Stimulated activated CD8-positive, alpha-beta memory T cell treated with anti-CD3 and anti-CD28 coated beads, Interleukin-12 subunit alpha, Interleukin-12 subunit beta, amount 100 ng/mL, for 4 hours (primary cell): Measurements from ENCODE around the gene CD44.

Source experiments
- DNase-seq: peaks from one replicate; pipeline ENCODE4 v3.0.0-alpha.2; 2020; ENCODE audit warnings: low read depth

Gene CD44

DNA sequence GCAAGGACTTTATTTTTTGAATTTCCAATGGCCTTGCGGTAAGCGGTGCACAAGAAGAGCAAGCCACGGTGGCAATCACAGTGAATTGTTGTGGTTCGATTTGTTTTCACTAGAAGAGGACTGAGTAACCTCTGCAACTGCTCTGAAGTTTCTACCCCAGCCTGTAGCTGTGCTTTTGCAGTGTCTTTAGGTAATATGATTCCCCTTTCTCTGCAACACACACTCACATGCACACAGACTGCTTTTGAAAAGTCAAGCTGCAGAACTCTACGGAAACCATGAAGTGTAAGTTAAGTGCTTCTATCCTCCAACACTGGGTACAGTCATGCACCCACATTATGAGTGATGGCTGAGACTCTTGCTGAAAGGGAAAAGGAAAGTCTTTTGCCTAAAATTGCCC is 38.4 kb downstream of the CD44 start:
- no peak for DNase-seq

DNA sequence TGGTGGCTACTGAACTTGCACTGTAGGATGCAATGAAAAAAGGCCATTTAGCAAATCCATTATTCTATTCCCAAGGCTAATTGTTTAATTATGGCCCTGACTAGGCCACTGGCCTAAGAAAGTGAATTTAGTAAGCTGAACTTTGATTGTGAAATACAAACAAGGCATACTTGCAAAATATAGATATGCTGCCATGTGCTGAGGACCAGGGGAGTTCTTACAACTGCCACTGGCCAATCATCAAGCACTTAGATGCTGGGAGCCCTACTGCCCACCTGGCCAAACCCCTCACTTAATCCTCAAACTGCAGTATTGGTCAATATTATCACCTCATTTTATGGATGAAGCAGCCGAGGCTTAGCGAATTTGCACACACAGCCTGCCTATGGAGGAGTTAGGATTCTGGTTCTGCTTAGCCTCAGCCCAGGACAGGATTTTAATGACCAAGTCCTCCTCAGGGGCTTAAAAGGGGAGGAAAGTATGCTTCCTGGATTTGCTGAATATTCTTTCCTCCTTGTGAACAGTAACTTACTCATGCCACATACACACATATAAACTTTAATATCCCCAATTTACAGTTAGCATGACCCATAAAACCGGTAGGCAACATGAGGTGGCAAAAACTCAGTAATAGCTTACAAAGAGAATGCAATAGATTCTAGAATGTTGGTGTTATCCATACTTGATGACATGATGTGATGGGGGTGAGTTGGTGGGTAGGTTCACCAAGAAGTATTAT is 39.3 kb downstream of the CD44 start:
- DNase-seq, result no peak

- no peak for DNase-seq
Measured at GRCh38 chr11:35178873-35179272, 39.9 kb downstream of the CD44 start.

DNA sequence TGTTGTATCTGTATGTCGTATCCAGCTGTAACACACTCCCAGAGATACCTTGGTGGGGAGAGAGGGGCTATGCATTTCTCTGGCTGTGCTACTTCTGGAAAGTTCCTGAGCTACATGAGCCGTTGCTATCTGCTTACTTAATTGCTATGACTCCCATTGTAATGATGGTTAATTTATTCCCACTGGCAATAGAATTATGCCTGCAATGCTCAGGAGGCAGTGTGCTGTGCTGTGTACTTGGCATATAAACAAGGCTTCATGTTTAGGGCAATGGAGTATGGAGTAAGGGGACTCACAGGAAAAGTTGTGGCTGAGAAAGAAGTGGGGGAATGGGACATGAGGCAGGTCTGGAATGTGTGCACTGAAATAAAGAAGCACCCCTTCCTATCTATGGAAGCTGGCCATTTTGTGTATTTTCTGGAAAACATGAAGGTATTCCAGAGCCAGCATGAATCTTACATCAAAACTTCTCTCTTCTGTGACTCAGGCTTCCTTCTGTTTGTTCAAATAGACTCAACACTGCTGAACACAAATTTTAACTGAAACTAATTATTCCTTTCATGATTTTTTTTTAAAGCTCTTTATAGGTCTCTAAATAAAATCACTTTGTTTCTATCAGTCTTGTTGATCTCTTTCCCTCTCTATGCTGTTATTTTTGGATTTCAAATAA is 40.6 kb downstream of the CD44 start:
- no peak for DNase-seq

DNA sequence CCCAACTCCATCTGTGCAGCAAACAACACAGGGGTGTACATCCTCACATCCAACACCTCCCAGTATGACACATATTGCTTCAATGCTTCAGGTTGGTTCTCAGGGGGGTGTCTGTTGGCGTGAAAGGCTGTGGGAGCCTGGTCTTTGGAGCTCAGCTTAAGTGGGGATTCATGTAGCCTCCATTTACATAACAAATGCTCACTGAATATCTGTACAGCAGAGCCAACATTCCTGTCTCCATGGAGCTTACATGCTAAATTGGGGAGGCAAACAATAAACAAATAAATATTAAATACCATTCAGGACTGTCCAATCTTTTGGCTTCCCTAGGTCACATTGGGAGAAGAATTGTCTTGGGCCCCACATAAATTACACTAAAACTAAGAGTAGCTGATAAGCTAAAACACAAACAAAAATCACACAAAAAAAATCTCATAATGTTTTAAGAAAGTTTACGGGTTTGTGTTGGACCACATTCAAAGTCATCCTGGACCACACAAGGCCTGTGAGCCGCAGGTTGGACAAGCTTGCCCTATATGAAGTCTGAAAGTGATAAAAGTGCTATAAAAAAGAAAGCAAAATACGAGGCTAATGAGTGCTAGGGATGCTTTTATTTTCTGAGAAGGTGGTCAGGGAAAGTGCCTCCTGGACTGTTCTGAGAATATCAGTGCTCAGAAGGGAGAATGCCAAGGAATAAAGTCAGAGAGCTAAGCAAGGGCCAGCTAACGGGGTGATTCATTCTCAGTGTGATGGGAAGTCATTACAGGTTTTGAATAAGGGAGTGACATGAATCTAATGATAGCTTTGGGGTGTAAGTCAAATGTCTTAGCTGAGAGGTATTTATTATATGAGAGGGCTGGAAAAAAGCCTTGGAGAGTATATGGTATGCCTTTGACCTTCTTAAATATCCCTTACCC is 41.6 kb downstream of the CD44 start:
- no peak for DNase-seq

DNA sequence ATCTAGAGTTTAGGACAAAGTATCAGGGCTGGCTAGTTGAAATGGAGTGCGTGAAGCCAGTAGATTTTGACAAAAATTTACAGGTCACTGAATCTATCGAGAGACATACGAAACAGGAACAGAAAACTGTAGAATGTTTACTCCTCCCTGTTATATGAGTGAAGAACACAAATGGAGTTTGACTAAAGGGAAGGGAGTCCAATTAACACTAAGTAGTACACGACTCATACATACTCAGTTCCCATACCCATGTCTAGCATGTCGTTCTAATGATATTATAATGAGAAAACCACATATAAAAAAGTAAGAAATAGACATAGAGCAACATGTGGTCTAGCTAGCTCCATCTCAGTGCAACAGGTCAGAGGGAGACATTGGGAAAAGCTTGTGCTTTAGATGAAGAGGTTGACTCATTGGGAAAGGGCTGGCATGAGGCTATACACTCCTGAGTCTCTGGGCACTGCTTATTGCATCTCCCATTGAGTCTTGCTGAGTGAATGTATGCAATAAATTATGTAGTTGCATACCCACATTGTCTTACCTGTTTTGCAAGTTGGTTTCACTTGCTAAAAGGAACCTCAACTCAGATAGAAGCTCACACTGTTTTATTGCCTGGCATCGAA is 43.5 kb downstream of the CD44 start:
- DNase-seq, result no peak

DNA sequence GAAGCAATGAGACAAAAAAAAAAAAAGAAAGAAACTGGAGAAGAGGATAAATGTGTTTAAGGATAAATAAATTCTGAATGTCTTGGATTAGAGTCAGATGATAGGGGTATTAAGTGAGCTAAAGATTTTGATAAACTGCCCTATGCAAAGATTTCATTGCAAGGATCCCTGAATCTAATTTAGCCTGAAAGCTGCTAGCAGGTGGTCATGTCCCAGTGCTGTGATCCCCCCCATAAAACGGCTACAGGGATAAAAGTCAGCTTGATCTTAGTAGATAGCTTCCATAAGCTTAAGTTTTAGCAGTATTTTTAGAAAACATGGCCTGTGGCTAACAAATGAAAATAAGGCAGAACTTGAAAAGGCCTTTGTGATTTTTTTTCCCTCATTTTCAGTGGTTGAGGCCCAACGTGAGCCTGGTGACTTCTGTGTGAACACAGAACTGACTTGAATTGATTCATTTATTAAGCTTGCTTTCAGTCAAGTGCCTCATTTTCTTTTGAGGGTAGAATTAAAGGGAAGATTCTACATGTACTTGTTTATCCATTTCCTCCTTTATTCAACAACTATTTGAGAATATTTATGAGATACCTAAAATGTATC is 44.5 kb downstream of the CD44 start:
- DNase-seq, result no peak

DNA sequence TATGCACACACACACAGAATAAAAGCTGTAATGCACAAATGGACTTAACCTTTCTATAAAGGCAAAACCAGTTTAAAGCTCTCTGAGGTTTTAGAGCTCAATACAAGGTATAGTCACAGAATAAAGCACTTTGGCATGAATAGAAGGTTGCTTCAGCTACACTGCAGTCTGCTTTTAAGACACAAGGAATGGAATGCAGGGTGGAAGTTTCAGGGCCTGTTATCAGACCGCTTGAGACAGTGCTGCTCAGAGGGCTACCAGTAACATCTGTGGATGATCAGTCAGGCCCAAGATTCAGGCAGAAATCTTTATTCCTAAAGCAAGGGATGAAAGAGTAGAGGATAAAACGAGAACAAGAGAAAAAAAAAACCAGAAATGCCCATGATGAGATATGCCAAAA is 46.7 kb downstream of the CD44 start:
- no peak for DNase-seq

- no peak for DNase-seq
Measured at GRCh38 chr11:35187996-35188395, 49.0 kb downstream of the CD44 start.

DNA sequence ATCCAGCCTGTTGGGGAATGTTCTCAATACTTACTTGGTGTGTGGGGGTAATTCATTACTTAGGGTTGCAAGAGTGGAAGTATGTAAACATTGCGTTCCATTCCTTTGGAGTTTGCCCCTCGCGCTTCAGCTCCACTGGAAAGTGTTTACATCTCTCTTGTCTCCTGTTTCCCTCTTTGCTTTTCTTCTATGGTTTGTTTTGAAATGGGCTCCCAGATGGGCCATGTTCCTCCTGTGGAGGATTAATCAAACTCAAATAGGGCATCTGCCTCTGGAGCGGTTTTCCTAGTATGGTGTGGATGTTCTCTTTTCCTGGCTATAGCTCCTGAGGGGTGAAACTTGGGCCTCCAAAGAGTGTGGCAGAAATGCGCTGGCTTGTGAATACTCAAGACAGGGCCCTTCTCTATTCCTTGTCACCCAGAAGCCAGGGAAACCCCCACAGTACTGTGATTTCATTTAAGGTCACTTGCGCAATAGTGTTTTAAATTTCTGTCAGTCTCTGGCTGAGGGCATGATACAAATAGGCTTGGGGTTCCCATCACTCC is 51.9 kb downstream of the CD44 start:
- no peak for DNase-seq

- no peak for DNase-seq
Measured at GRCh38 chr11:35192347-35192746, 53.4 kb downstream of the CD44 start.

GRCh38 chr11:35193767-35194166 is 54.8 kb downstream of the CD44 start:
- no peak for DNase-seq

DNA sequence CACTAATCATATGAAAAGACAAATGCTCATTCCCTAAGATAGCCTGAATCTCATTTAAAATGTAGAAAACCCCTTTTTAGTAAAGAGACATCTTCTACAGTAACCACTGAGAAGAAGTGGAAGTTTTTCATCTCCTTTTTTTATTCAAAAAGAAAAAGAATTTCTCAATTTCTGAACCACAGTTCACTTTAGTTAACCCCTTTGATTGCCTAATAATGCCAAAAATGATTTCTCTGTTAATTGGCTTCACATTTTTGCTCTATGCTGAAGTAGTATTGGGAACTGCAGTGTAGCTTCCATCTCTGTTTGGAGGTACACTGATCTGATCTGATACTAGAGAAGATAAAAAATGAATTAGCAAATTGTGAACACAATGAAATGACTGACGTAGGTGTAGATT is 58.3 kb downstream of the CD44 start:
- DNase-seq, result no peak

DNA sequence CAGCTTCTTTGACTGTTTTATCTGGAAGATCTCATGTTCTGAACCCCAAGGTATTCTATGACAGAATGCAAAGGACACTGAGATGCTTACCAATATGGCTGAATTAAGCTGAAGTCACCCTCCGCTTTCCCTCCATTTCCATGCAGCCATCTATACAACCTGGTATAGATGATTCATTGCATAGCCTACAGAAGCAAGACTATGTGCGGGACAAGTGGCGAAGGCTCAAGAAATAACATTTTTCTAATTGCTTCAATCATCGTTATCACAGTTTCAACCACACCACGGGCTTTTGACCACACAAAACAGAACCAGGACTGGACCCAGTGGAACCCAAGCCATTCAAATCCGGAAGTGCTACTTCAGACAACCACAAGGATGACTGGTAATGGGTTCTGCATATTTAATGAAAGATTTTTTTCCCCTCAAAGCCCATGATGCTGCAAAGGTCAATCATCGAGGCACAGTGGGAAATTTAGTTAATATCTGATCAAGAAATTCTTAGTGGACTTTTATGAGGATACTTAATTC is 61.9 kb downstream of the CD44 start:
- DNase-seq, result no peak

DNA sequence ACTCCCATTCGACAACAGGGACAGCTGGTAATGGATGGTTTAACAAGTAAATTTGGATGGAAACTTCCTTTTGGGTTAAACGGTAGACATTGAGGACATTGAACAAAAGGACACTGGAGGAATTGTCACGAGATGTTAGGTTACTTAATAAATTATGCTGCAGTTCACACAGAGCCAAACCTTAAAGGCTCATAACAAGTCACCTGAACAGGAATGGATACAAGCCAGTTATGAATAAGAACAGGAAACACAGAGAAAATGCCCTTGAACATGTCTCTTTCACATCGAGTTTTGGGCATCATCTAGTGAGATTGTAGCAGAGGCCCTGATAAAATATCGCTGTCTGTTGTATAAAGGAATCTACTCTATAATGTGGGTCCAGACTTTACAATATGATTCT is 65.6 kb downstream of the CD44 start:
- DNase-seq, result no peak

DNA sequence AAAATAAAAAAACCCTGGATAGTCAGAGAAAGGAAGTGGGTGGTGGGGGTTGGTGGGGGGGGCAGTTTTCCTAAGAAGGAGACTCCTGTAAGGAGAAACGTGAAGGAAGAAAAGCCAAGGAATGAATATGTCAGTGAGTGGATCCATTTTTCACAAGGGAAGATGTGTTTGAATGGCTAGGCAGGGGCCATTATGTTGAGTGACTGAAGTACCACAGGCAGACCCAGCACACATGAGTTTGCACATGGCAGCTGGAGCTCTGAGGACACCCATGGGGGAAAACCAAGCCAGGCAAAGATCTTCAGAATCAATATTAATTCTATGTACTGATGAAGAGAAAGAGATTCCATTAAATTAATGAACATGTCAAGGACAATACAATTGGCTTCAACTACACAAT is 67.6 kb downstream of the CD44 start:
- no peak for DNase-seq

DNA sequence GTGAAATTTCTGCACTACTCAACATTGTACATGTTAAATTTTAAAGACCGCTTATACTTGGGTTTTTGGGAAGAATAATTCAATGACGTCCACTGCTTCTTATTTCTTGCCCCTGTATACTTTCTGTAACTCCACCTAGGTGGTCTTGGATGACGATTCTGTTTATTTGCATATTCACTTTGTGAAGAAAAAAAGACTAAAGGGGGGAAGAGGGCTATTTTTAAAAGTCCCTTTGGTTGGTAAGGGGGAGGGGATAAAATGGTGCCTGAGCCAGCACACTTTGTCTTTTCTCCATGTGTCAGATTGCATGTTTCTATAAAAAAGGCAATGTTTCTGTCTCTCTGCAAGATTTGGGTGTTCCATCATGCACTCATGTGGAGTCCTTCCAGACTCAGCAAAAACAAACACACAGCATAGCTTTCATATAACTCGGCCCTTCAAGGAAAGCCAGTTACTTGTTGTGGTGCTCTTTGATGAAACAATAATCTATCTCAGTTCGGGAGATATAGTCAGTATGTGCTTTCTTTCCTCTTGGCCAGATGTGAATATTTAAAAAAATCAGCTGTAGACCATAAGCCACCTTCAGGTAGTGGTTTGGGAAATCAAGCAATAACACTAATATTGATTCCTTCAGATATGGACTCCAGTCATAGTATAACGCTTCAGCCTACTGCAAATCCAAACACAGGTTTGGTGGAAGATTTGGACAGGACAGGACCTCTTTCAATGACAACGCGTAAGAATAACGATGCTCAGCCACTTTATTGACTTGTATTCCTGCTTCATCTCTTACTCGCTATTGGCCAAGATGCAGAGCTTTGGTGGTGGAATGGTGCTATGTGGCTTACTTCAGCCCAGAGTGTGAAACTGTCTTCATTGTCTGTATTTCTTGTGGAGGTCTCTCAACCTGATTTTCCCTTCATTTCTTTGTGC is 68.8 kb downstream of the CD44 start:
- no peak for DNase-seq

GRCh38 chr11:35208795-35209194 is 69.8 kb downstream of the CD44 start:
- DNase-seq, result no peak

- no peak for DNase-seq
Measured at GRCh38 chr11:35210876-35211546, 72.0 kb downstream of the CD44 start.

DNA sequence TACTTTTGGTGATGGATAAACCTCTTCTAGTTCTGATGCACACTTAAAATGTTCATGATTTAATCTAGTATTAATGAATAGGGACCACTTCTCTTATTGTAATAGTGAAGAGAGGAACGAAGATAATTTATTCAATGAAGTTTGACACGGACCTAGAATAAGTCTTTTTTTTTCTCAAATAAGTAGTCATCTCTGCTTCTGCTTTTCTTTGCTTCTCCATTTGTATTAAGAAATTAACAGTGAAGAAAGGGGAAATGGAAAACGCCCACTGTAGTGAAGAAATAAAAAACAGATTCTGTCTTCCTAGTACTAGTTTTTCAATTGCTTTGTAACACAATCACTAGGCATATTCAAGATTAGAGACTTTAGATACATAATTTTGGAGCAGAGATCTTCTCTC is 73.0 kb downstream of the CD44 start:
- no peak for DNase-seq
